ENCODE results near the gene AGAP1.

Gene AGAP1

DNA sequence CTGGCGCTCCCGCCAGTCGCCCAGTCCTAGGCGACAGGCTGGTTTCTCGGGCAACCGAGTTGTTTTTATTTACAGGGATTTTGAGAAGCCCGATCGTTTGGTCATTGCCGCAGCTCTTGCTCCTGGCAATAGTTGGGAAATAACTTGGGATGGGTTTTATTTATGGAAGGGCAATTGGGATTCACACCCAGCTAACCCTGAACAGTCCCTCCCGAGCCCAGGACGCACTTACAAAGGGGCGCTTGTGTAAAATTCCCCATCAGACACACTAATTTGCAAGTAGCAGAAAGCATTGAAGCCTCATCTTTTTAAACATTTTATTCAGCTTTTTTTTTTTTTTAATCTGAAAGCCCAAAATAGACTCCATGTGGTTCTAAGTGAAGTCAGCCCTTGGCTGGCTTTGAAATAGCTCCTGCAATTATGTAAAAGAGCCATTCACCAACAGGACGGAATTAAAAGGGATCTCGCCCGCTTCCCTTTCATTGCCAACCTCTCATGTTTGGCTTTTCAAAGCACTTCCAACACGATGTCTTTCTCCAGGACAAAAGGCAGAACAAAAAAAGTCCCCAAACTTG lies 677.9 kb downstream of the AGAP1 start:
- DNase-seq = no peak

- DNase-seq = no peak
These were observed 678.6 kb downstream of the AGAP1 start for GRCh38 chr2:236172255-236173035.

- DNase-seq = no peak
These were observed 679.3 kb downstream of the AGAP1 start for GRCh38 chr2:236173036-236173728.

- no peak for DNase-seq
These were observed 680.1 kb downstream of the AGAP1 start for GRCh38 chr2:236173729-236174607.

DNA sequence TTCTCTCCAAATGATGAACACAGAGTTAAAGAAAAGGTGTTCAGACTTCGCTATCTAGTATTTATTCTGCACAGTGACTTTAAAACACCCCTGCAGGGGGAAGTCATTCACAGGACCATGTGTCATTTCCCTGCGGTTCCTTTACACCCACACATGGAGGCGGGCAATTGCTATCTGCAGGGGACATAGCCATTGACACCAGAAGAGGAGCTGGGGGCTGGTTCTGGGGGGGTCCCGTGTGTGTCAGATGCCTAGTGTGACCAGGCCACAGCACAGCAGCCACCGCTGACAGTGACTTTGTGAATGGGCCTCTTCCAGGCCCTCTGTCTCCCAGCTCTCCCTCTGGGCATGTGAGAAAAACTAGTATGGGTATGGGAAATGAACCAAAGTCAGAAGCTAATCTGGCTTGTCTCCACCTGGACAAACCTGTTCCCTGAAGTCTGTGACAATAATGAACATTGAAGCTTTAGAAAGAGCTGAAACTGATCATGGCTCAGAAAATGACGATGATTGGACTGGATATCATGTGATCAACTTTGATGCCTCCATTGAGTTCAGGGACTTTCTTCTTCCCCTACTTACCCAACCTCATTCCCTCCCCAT lies 681.8 kb downstream of the AGAP1 start:
- DNase-seq = no peak

GRCh38 chr2:236176417-236176816 lies 682.6 kb downstream of the AGAP1 start:
- DNase-seq = peak; percentile 30

GRCh38 chr2:236176951-236177350 lies 683.1 kb downstream of the AGAP1 start:
- DNase-seq = no peak

DNA sequence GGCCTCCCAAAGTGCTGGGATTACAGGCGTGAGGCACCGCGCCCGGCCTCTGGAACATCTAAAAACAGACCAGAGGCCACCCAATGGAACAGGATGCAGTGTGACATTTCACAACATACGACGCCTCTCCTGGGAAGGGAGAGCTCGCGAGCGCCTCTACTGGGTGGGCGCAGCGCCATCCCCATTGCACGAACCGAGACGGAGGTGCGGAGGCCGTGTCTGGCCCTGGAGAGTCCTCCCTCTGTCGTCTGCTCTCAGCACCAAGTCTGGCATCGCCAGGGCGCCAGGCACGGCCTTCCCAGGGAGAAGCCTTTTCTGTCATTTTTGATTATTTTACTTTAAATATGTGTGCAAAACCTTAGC lies 683.7 kb downstream of the AGAP1 start:
- DNase-seq = peak; percentile 42

DNA sequence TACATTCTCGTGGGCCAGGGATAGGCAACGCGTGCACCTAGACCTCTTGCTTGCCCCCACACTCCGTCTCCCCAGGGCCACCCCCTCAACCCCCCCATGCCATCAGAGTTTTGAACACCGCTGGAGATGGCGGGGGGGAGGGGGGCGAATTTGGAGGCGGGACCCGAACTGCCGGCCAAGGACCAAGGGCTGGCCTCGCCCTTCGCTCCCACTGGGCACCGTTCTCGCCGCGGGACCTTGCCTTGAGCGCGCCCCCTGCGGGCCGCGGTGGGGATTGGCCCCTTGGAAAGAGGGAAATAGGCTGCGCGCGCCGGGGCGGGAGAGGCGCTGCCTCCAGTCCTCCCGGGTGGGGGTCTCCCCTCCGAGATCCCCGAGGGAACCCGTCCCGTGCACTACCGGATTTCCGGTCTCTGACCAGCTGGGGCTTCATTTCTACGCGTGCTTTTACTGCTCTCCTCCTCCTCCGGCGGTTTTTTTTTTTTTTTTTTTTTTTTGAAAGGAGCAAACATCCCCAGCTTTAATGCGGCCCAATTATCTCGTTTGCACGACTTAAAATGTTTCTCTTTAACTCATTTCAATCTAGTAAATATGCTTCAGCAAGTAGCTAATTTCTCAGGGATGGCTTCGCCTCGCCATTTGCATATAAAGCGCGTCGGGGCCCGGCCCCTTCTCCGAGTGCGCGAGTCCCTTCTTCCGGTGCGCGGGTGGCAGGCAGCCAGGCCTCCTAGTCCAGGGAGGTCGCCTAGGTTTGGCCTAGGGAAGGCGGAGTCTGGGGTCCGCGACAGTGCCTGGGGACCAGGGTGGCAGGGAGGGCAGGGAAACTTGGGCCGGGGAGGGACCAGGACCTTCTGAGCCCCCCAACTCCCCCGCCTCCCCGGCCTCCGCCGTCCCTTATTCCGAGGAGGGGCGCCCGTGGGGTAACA lies 684.4 kb downstream of the AGAP1 start:
- peak; percentile 47 for DNase-seq

GRCh38 chr2:236178890-236179235 lies 685.0 kb downstream of the AGAP1 start:
- DNase-seq = no peak

- no peak for DNase-seq
These were observed 685.6 kb downstream of the AGAP1 start for GRCh38 chr2:236179236-236180075.

GRCh38 chr2:236180076-236180816 lies 686.4 kb downstream of the AGAP1 start:
- DNase-seq = no peak

DNA sequence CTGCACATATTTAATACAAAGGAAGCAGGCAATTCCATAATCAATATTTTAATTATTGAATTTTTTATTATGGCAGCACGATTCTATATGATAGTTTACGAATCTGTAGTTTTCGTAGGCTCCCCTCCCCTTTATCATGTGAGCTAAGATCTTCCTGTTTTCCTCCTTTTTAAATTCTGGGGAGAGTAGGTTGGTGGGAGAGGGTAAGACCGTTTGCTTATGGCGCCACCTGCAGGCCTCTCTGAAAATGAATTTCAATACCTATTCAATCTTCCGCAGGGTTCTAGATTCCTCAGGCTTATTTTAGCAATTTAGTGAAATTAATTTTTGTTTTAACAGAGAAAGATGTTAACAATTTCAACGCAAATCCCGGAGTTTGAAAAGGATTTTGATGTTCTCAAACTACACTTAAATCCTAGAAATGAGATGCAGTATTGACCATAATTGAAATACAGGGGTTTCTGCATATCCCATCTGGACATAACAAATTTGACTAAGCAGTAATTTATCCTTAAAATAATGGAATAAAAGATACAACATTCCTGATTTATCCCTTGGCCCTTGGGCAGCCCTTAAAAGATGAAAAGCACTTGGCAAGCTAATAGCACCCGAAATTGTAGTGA lies 687.1 kb downstream of the AGAP1 start:
- DNase-seq = peak; percentile 57
